ENCODE results near the gene TAF4.

TAF4 gene

DNA sequence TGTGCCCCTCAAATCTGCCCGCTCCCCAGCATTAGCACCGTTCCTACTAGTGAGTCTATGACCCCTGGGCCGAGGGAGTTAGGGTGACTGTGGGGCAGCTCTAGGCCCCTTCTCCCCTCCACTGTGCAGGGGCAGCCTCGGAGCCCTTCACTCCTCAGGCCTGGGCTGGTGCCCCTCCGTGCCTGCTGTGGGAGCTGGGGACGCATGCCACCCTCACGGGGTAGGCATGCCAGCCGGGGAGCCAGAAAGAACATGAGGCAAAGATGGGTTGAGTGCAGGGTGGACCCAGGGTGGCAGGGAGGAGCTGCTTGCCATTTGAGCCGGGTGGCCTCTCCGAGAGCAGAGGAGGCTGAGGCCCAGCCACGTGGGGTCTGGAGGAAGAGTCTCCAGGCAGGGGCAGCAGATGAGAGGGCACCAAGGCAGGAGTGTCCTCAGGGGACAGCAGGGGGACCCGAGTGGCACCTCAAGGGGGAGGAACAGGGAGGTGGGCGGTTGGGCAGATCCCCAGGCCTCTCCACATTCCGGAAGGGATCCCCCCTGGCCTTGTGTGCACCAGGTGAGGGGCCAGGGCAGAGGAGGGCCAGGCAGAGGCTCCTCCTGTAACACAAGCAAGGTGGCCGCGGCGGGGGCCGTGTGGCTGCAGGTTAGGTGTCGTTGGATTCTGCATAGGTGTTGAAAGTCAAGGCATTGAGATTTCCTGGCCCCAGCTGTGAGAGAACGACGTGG, 38.0 kb upstream of the TAF4 start:
- TF ChIP-seq, protein P1, sequence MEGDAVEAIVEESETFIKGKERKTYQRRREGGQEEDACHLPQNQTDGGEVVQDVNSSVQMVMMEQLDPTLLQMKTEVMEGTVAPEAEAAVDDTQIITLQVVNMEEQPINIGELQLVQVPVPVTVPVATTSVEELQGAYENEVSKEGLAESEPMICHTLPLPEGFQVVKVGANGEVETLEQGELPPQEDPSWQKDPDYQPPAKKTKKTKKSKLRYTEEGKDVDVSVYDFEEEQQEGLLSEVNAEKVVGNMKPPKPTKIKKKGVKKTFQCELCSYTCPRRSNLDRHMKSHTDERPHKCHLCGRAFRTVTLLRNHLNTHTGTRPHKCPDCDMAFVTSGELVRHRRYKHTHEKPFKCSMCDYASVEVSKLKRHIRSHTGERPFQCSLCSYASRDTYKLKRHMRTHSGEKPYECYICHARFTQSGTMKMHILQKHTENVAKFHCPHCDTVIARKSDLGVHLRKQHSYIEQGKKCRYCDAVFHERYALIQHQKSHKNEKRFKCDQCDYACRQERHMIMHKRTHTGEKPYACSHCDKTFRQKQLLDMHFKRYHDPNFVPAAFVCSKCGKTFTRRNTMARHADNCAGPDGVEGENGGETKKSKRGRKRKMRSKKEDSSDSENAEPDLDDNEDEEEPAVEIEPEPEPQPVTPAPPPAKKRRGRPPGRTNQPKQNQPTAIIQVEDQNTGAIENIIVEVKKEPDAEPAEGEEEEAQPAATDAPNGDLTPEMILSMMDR (conservative IDR thresholded peaks at IDR 0.05; ENCODE audit: low read depth, low read length): no peak

DNA sequence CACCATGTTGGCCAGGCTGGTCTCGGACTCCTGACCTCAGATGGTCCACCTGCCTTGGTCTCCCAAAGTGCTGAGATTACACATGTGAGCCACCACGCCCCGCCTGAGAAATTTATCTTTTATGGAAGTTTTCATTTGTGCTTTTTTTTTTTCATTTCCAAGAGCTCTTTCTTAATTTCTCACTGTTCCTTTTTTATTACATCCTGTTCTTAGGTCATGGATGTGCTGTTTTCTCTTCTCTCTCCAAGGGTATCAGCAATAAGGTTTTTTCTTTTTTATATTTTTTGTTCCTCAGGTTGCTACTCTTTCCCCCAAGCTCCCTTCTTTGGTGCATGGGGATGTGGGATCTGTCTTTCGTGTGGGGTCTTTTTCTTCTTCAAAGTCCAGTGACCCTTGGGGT, 35.4 kb upstream of the TAF4 start:
- DNase-seq (ENCODE audit: low read depth): no peak
- TF ChIP-seq, protein P1 (conservative IDR thresholded peaks at IDR 0.05; ENCODE audit: low read depth, low read length): no peak
- H3K4me3 ChIP-seq (ENCODE audit: low read depth, low read length): no peak overlapping the region

More for the DNA sequence above, 38.0 kb upstream of the TAF4 start:
- no peak for DNase-seq (ENCODE audit: low read depth)
- H3K4me3 ChIP-seq (ENCODE audit: low read depth, low read length): no peak overlapping the region

DNA sequence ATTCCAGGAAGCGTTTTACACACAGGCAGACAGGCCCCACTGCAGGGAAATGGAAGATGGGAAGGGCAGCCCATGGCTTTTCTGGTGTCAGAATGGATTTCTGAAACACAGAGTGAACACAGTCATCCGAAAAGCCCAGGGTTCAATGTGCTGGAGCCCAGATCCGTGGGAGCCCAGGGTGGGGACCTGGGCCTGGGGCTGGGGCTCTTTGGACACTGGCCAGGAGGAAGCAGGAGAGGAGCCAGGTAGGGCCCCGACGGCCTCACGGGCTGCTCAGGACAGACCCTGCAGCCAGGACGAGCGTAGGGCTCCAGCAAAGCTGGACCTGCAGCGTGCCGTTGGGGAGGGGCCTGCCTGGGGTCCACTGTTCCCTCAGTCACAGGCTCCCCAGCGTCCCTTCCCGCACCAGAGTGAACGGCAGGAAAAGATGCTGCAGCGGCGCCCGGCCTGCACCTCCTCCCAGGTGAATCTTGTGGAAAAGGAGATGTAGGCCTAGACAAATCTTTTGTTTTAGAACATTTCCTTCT, 32.3 kb upstream of the TAF4 start:
- no peak for DNase-seq (ENCODE audit: low read depth)
- TF ChIP-seq, protein P1 (conservative IDR thresholded peaks at IDR 0.05; ENCODE audit: low read depth, low read length): no peak

DNA sequence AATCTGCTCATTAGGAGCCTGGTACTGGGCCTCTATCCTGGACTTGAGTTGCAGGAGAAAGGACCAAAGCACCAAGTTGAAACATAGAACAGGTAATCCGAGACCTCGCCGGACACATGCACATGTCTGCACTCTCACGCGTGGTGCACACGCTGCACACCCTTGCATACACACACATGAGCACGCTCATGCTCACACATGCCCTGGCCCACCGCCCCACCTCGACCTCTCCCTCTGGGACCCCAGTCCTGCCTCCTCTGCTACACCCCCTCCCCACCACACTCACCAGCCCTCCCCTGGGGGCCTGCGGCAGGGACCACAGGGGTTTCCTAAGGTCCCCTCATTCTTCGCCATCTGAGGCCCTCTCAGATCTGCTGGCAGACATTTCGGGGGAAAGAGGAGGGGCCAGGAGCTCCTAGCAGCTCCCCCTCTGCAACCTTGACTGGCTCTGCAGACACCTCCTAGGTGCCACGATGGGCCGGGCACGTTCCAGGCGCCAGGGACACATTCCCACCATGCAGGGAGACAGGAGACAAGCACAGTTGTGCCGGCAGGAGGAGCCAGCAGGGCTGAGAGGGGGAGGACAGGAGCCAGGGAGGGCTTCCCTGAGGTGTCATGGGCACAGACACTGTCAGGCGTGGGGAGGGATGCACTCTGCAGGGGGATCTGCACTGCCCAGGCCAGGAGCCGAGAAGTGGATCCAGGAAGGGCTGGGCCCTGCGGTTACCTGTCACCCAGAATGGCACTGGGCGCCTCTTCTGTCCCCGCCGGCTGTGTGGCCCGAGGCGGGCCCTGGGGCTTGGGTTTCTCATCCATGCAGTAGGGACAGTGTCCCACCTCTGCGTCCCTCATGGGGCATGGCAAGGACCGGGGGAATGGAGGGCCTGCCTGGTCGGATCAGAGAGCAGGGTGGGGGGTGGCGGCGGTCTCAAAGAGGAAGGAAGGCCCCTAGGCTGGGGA, 31.0 kb upstream of the TAF4 start:
- no peak for DNase-seq (ENCODE audit: low read depth)
- no peak overlapping the region for H3K4me3 ChIP-seq (ENCODE audit: low read depth, low read length)
- TF ChIP-seq, protein P1 (conservative IDR thresholded peaks at IDR 0.05; ENCODE audit: low read depth, low read length): no peak

More for the DNA sequence above, 32.3 kb upstream of the TAF4 start:
- no peak overlapping the region for H3K4me3 ChIP-seq (ENCODE audit: low read depth, low read length)

DNA sequence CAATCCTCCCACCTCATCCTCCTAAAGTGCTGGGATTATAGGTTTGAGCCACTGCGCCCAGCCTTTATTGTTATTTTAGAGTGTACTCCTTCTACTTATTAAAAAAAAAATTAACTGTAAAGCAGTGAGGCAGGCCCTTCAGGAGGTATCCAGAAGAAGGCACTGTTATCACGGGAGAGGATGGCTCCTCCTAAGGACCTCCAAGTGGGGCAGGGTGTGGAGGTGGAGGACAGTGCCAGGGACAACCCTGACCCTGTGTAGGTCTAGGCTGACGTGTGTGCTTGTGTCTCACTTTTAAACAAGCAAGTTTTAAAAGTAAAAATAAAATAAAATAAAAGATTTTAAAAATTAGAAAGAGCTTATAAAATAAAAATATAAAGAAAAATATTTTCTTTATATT, 23.7 kb upstream of the TAF4 start:
- H3K4me3 ChIP-seq (ENCODE audit: low read depth, low read length): no peak overlapping the region
- TF ChIP-seq, protein P1 (conservative IDR thresholded peaks at IDR 0.05; ENCODE audit: low read depth, low read length): peak; percentile 10
- DNase-seq (ENCODE audit: low read depth): peak; percentile 14

DNA sequence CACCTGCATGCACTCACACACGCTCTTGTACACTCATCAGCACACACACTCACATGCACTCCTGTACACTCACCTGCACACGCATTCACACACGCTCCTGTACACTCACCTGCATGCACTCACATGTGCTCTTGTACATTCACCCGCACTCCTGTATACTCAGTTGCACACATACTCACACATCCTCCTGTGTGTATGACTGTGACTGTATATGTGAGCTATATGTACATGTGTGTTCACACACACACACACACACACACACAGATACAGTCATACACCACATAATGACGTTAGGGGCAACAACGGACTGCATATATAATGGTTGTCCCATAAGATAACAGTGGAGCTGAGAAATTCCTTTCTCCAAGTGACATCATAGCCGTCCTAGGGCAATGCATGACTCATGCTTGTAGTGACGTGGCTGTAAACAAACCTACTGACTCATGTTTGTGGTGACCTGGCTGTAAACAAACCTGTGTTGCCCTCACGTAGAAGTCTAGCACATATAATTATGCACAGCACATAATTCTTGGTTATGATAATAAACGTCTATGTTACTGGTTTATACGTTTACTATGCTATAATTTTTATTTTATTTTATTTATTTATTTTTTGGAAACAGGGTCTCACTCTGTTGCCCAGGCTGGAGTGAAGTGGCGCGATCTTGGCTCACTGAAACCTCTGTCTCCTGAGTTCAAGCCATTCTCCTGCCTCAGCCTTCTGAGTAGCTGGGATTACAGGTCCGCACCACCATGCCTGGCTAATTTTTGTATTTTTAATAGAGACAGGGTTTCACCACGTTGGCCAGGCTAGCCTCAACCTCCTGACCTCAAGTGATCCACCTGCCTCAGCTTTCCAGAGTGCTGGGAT, 22.8 kb upstream of the TAF4 start:
- DNase-seq (ENCODE audit: low read depth): peak; percentile 92
- no peak overlapping the region for H3K4me3 ChIP-seq (ENCODE audit: low read depth, low read length)
- TF ChIP-seq, protein P1 (conservative IDR thresholded peaks at IDR 0.05; ENCODE audit: low read depth, low read length): no peak

All from choroid plexus epithelial cell (primary cell).